ENCODE results near the gene HTR6.

HTR6 gene

DNA sequence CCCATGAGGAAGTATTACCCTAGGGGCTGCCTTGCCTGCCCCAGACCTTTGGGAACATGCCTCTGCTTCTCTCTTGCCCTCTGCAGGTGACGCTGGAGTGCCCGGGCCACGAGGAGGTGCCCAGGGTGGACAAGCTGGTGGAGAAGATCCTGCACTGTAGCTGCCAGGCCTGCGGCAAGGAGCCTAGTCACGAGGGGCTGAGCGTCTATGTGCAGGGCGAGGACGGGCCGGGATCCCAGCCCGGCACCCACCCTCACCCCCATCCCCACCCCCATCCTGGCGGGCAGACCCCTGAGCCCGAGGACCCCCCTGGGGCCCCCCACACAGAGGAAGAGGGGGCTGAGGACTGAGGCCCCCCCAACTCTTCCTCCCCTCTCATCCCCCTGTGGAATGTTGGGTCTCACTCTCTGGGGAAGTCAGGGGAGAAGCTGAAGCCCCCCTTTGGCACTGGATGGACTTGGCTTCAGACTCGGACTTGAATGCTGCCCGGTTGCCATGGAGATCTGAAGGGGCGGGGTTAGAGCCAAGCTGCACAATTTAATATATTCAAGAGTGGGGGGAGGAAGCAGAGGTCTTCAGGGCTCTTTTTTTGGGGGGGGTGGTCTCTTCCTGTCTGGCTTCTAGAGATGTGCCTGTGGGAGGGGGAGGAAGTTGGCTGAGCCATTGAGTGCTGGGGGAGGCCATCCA lies 7.8 kb upstream of the HTR6 start:
- no peak overlapping the region for H3K4me3 ChIP-seq (replicated peaks in 1 of 2; ENCODE audit: low read depth in 2 of 2, low read length in 2 of 2)
- TF ChIP-seq, protein P1, sequence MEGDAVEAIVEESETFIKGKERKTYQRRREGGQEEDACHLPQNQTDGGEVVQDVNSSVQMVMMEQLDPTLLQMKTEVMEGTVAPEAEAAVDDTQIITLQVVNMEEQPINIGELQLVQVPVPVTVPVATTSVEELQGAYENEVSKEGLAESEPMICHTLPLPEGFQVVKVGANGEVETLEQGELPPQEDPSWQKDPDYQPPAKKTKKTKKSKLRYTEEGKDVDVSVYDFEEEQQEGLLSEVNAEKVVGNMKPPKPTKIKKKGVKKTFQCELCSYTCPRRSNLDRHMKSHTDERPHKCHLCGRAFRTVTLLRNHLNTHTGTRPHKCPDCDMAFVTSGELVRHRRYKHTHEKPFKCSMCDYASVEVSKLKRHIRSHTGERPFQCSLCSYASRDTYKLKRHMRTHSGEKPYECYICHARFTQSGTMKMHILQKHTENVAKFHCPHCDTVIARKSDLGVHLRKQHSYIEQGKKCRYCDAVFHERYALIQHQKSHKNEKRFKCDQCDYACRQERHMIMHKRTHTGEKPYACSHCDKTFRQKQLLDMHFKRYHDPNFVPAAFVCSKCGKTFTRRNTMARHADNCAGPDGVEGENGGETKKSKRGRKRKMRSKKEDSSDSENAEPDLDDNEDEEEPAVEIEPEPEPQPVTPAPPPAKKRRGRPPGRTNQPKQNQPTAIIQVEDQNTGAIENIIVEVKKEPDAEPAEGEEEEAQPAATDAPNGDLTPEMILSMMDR (IDR thresholded peaks at IDR 0.05; ENCODE audit: low read depth, low read length): no peak
- DNase-seq (ENCODE audit: low read depth in 2 of 2): no peak

DNA sequence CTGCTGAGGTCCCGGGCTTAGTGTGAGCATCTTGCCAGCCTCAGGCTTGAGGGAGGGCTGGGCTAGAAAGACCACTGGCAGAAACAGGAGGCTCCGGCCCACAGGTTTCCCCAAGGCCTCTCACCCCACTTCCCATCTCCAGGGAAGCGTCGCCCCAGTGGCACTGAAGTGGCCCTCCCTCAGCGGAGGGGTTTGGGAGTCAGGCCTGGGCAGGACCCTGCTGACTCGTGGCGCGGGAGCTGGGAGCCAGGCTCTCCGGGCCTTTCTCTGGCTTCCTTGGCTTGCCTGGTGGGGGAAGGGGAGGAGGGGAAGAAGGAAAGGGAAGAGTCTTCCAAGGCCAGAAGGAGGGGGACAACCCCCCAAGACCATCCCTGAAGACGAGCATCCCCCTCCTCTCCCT lies 7.2 kb upstream of the HTR6 start:
- DNase-seq (ENCODE audit: low read depth in 2 of 2): no peak
- TF ChIP-seq, protein P1 (IDR thresholded peaks at IDR 0.05; ENCODE audit: low read depth, low read length): no peak
- no peak overlapping the region for H3K4me3 ChIP-seq (replicated peaks in 1 of 2; ENCODE audit: low read depth in 2 of 2, low read length in 2 of 2)

DNA sequence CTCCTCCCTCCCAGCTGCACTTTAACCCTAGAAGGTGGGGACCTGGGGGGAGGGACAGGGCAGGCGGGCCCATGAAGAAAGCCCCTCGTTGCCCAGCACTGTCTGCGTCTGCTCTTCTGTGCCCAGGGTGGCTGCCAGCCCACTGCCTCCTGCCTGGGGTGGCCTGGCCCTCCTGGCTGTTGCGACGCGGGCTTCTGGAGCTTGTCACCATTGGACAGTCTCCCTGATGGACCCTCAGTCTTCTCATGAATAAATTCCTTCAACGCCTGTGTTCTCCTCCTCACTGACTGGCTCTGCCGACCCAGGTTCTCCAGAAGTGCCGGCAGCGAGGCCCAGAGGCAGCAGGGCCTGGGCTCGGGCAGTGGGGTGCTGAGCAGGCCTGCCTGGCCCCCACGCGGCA lies 6.5 kb upstream of the HTR6 start:
- H3K4me3 ChIP-seq (replicated peaks in 1 of 2; ENCODE audit: low read depth in 2 of 2, low read length in 2 of 2): no peak overlapping the region
- no peak for DNase-seq (ENCODE audit: low read depth in 2 of 2)
- TF ChIP-seq, protein P1 (IDR thresholded peaks at IDR 0.05; ENCODE audit: low read depth, low read length): no peak

DNA sequence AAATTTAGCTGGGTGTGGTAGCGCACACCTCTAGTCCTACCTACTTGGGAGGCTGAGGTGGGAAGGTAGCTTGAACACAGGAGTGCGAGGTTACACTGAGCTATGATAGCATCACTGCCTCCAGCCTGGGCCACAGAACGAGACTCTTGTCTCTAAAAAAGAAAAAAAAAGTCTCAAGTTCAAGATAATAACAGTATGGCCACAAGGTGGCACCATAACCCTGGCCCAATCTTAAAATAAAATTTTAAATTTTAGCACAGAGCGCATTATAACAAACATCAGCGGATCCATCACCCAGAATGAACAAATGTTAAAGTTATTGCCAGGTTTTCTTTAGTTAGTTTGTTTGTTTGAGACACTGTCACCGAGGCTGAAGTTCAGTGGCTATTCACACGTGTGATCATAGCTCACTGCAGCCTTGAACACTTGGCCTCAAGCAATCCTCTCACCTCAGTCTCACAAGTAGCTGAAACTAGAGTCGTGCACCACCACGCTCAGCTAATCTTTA lies 2.9 kb upstream of the HTR6 start:
- peak; percentile 67 to 73 for DNase-seq (ENCODE audit: low read depth in 2 of 2)
- H3K4me3 ChIP-seq (replicated peaks in 1 of 2; ENCODE audit: low read depth in 2 of 2, low read length in 2 of 2): no peak overlapping the region
- TF ChIP-seq, protein P1 (IDR thresholded peaks at IDR 0.05; ENCODE audit: low read depth, low read length): peak; percentile 66

DNA sequence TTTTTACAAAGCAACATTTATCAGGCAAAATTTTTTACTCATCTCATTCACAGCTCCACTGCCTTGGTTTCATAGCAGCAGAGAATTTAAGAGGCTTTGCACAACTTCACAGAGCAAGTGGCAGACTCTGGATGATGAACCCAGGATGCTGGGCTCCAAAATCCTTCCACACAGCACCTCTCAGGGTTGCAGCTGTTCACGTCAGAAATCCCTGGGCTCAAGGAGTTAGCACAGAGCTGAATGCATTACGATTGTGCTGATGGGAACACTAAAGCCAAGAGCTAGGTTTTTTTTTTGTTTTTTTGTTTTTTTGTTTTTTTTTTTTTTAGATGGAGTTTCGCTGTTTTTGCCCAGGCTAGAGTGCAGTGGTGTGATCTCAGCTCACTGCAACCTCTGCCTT lies 2.4 kb upstream of the HTR6 start:
- DNase-seq (ENCODE audit: low read depth in 2 of 2): no peak
- TF ChIP-seq, protein P1 (IDR thresholded peaks at IDR 0.05; ENCODE audit: low read depth, low read length): no peak
- H3K4me3 ChIP-seq (replicated peaks in 1 of 2; ENCODE audit: low read depth in 2 of 2, low read length in 2 of 2): no peak overlapping the region

DNA sequence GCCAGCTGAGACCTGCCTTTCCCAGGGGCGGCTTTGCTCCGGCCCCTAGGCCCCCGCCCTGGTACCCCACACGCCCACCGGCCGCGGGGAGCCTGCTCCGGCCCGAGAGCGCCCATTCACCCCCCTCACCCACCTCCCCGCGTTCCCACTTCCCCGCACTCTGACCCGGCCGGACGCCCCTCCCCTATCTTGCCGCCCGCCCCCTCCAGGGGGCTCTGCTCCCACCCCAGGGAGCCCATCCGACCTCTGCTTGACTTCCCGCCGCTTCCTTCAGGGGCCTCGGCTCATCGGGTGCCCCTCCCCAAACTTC lies 466 bp downstream of the HTR6 start:
- H3K4me3 ChIP-seq (replicated peaks in 1 of 2; ENCODE audit: low read depth in 2 of 2, low read length in 2 of 2): no peak overlapping the region
- TF ChIP-seq, protein P1 (IDR thresholded peaks at IDR 0.05; ENCODE audit: low read depth, low read length): no peak
- no peak for DNase-seq (ENCODE audit: low read depth in 2 of 2)

Data from cardiac fibroblast (primary cell).